HCT116 (cell line): ENCODE data around the gene MDM4. TPM values are rescaled to one million over a fixed set of nuclear protein-coding genes. Genes with fewer than 3 reads are reported as not detected.

Experiments
- ATAC-seq: fragments of 200-7000 bp; cut with Tn5 transposase; 2 replicates; pipeline ENCODE4 v1.9.1; 2020; ENCODE audit warnings: mild to moderate bottlenecking, moderate library complexity
- BruUV-seq: library from RNA; stranded (reverse); fragments of 400-500 nt; replicated peaks from 2 replicates; lab custom pipeline; 2021; lab: Mats Ljungman, UMichigan
- CTCF ChIA-PET: fragments of 300-600 bp; sonication (Branson Sonifier 250); formaldehyde crosslinking; loops from one replicate; lab custom pipeline; 2021; ENCODE audit warnings: antibody characterized with exemption; lab: Charles Lee
- POLR2A ChIA-PET: fragments of 300-600, 350-600 bp; sonication (Branson Sonifier 250); formaldehyde crosslinking; loops from one replicate; lab custom pipeline; 2021; ENCODE audit warnings: antibody characterized with exemption; lab: Charles Lee
- RAD21 ChIA-PET, 2 experiments: fragments of 300-600 bp; sonication (Branson Sonifier 250); formaldehyde crosslinking; loops; one replicate each; lab custom pipeline; 2023; ENCODE audit warnings: low total read pairs in 2 of 2; ENCODE audit not compliant: uncharacterized antibody in 2 of 2, unreplicated experiment in 2 of 2, low non-redundant PET in 1 of 2; lab: Charles Lee
- DNase-seq: peaks from one replicate; pipeline ENCODE4 v3.0.0-alpha.2; 2010; ENCODE audit warnings: low read depth, low spot score
- H2AFZ ChIP-seq: fragments of 200-600 bp; shearing (Covaris generic), sonication (generic); 2 replicates; pipeline ENCODE4 v1.6.1; 2017; ENCODE audit warnings: low read depth, mixed run types, mixed read lengths, antibody characterized with exemption, low read length; ENCODE audit not compliant: poor library complexity, severe bottlenecking
- H3K27ac ChIP-seq: 2 replicates; pipeline ENCODE4 v1.5.1; 2012; ENCODE audit warnings: low read depth, low read length
- H3K27me3 ChIP-seq: fragments of 200-600 bp; sonication (generic); 2 replicates; pipeline ENCODE4 v1.6.1; 2016; ENCODE audit warnings: mixed run types, low read length, mixed read lengths; ENCODE audit not compliant: insufficient read depth
- H3K36me3 ChIP-seq, 2 experiments: fragments of 200-500 bp in 1 of 2; fragments of 200-600 bp in 1 of 2; sonication (Bioruptor generic) in 1 of 2; sonication (generic) in 1 of 2; 2 replicates each; pipeline versions ENCODE4 v1.5.1 to v1.6.1; 2014 to 2016; ENCODE audit warnings: low read length in 2 of 2, inconsistent platforms in 1 of 2, mixed read lengths in 1 of 2, mixed run types in 1 of 2; ENCODE audit not compliant: insufficient read depth in 2 of 2, control insufficient read depth in 1 of 2
- H3K4me1 ChIP-seq, 2 experiments: fragments of 200-600 bp in 1 of 2; sonication (generic) in 1 of 2; 2 replicates each; pipeline versions ENCODE4 v1.5.1 to v1.6.1; 2012 to 2017; ENCODE audit warnings: low read length in 2 of 2, inconsistent platforms in 1 of 2, mild to moderate bottlenecking in 1 of 2, mixed read lengths in 1 of 2, mixed run types in 1 of 2, moderate library complexity in 1 of 2; ENCODE audit not compliant: insufficient read depth in 2 of 2, control insufficient read depth in 1 of 2
- H3K4me2 ChIP-seq: fragments of 200-600 bp; sonication (generic); 2 replicates; pipeline ENCODE4 v1.6.1; 2017; ENCODE audit warnings: mixed run types, low read length, mixed read lengths
- H3K4me3 ChIP-seq, 2 experiments: fragments of 200-600 bp in 1 of 2; sonication (generic) in 1 of 2; replicated peaks in 1 of 2; 2 replicates each; pipeline ENCODE4 v1.5.1; 2011 to 2016; ENCODE audit warnings: low read length in 2 of 2, control low read depth in 1 of 2, low read depth in 1 of 2, mild to moderate bottlenecking in 1 of 2, mixed read lengths in 1 of 2, mixed run types in 1 of 2
- H3K79me2 ChIP-seq: fragments of 200-600 bp; sonication (generic); 2 replicates; pipeline ENCODE4 v1.6.1; 2017; ENCODE audit warnings: mild to moderate bottlenecking, mixed run types, low read length, moderate library complexity, mixed read lengths; ENCODE audit not compliant: insufficient read depth
- H3K9ac ChIP-seq: fragments of 200-600 bp; sonication (generic); 2 replicates; pipeline ENCODE4 v1.6.1; 2016; ENCODE audit warnings: low read length, mixed read lengths
- H3K9me2 ChIP-seq: fragments of 200-600 bp; sonication (generic), shearing (Covaris generic); 2 replicates; pipeline ENCODE4 v1.6.1; 2017; ENCODE audit warnings: mixed run types, mild to moderate bottlenecking, moderate library complexity; ENCODE audit not compliant: insufficient read depth
- H3K9me3 ChIP-seq, 2 experiments: fragments of 200-500 bp in 1 of 2; fragments of 200-600 bp in 1 of 2; sonication (Bioruptor generic) in 1 of 2; sonication (generic) in 1 of 2; 2 replicates each; pipeline ENCODE4 v1.6.1; 2014 to 2017; ENCODE audit warnings: low read length in 2 of 2, mixed read lengths in 2 of 2, inconsistent platforms in 1 of 2, low read depth in 1 of 2, mild to moderate bottlenecking in 1 of 2, mixed run types in 1 of 2, moderate library complexity in 1 of 2; ENCODE audit not compliant: control insufficient read depth in 1 of 2, insufficient read depth in 1 of 2
- H4K20me1 ChIP-seq: fragments of 200-600 bp; sonication (generic), shearing (Covaris generic); 2 replicates; pipeline ENCODE4 v1.6.1; 2017; ENCODE audit warnings: mixed run types, mild to moderate bottlenecking, moderate library complexity; ENCODE audit not compliant: insufficient read depth
- CBX3 ChIP-seq: IDR thresholded peaks from 2 replicates; pipeline ENCODE4 v1.6.1; 2012; ENCODE audit warnings: low read depth
- CEBPB ChIP-seq: IDR thresholded peaks from 2 replicates; pipeline ENCODE4 v1.6.1; 2012; ENCODE audit warnings: low read depth
- CTCF ChIP-seq, 3 experiments: fragments of 200-600 bp in 1 of 3; sonication (generic) in 1 of 3; IDR thresholded peaks in 2 of 3; conservative IDR thresholded peaks in 1 of 3; 2 replicates each; pipeline ENCODE4 v1.5.1; 2012 to 2017; ENCODE audit warnings: low read depth in 2 of 3, low read length in 2 of 3, antibody characterized with exemption in 1 of 3, borderline replicate concordance in 1 of 3, control low read depth in 1 of 3, mild to moderate bottlenecking in 1 of 3, mixed read lengths in 1 of 3, mixed run types in 1 of 3, moderate library complexity in 1 of 3; ENCODE audit not compliant: insufficient read depth in 1 of 3
- EGR1 ChIP-seq: IDR thresholded peaks from 2 replicates; pipeline ENCODE4 v1.6.1; 2012; ENCODE audit warnings: low read depth
- ELF1 ChIP-seq: IDR thresholded peaks from 2 replicates; pipeline ENCODE4 v1.6.1; 2012; ENCODE audit warnings: low read depth, borderline replicate concordance
- EZH2 ChIP-seq: fragments of 200-600 bp; sonication (generic); IDR thresholded peaks from 2 replicates; pipeline ENCODE4 v1.6.1; 2017; ENCODE audit warnings: antibody characterized with exemption, mixed run types
- EZH2phosphoT487 ChIP-seq: fragments of 200-600 bp; IDR thresholded peaks from 2 replicates; pipeline ENCODE4 v1.6.1; 2018; ENCODE audit warnings: antibody characterized with exemption, borderline replicate concordance
- FOSL1 ChIP-seq: IDR thresholded peaks from 2 replicates; pipeline ENCODE4 v1.6.1; 2012; ENCODE audit warnings: low read depth
- JUND ChIP-seq: IDR thresholded peaks from 2 replicates; pipeline ENCODE4 v1.6.1; 2012
- POLR2A ChIP-seq: IDR thresholded peaks from 2 replicates; pipeline ENCODE4 v1.7.0; 2011; ENCODE audit warnings: borderline replicate concordance; ENCODE audit not compliant: insufficient read depth, insufficient read length; ENCODE audit errors: extremely low read depth
- RAD21 ChIP-seq: IDR thresholded peaks from 2 replicates; pipeline ENCODE4 v1.6.1; 2012; ENCODE audit warnings: low read depth, mild to moderate bottlenecking
- SIN3A ChIP-seq: IDR thresholded peaks from 2 replicates; pipeline ENCODE4 v1.6.1; 2012; ENCODE audit warnings: low read depth
- SP1 ChIP-seq: IDR thresholded peaks from 2 replicates; pipeline ENCODE4 v1.6.1; 2012; ENCODE audit warnings: low read depth
- TCF7L2 ChIP-seq: IDR thresholded peaks from 2 replicates; pipeline ENCODE4 v1.7.0; 2011; ENCODE audit warnings: borderline replicate concordance, inconsistent platforms; ENCODE audit not compliant: insufficient read depth, insufficient read length; ENCODE audit errors: extremely low read depth
- YY1 ChIP-seq: IDR thresholded peaks from 2 replicates; pipeline ENCODE4 v1.6.1; 2011; ENCODE audit warnings: low read length, low read depth, moderate library complexity, mild to moderate bottlenecking; ENCODE audit not compliant: insufficient replicate concordance; ENCODE audit errors: extremely low read depth
- ZFX ChIP-seq: fragments of 450-650 bp; IDR thresholded peaks from 2 replicates; pipeline ENCODE4 v1.6.1; 2017
- intact Hi-C: fragments of 100-400 bp; cut with micrococcal nuclease; formaldehyde crosslinking; loops from 2 replicates; pipeline ENCODE4 v1.10.0; 2022
- total RNA-seq: library from RNA; stranded (reverse); gene quantifications from one replicate; pipeline ENCODE4 v1.2.1, GENCODE V29; 2021; ENCODE audit not compliant: unreplicated experiment
- TF ChIP-seq, protein P1 (sequence below): IDR thresholded peaks from 2 replicates; pipeline ENCODE4 v1.6.1; 2012
- TF ChIP-seq, protein P2 (sequence below): IDR thresholded peaks from 2 replicates; pipeline ENCODE4 v1.6.1; 2012; ENCODE audit warnings: low read depth
- TF ChIP-seq, protein P3 (sequence below): IDR thresholded peaks from 2 replicates; pipeline ENCODE4 v1.6.1; 2012

Gene MDM4
- total RNA-seq, 1 experiment from 2014 or later = 79.5 TPM

- intact Hi-C loops = no loop called here
- Histone ChIP-seq H3K27ac (no peak overlapping the region), H3K36me3 (no peaks in the 10 kb centered on the region), H3K9me3 (no peaks in the 10 kb centered on the region), H3K9ac (no peak overlapping the region), H3K9me2 (no peaks in the 10 kb centered on the region), H3K27me3 (no peaks in the 10 kb centered on the region), H3K4me1 (peaks cover 0 to 3% of the 10 kb centered on the region in 2 experiments; a peak in 2 of 4 replicates), H3K79me2 (no peaks in the 10 kb centered on the region), H2AFZ (no peak overlapping the region), H4K20me1 (no peaks in the 10 kb centered on the region), H3K4me3 (no peak overlapping the region), H3K4me2 (no peak overlapping the region)
- POLR2A ChIA-PET = no interaction called here
- CTCF ChIA-PET = no interaction called here
- no TSS peak for BruUV-seq
- TF ChIP-seq CBX3 (no peak), EZH2 (no peak), YY1 (no peak), EGR1 (no peak), CEBPB (no peak), ZFX (no peak), ELF1 (no peak), FOSL1 (no peak), SP1 (no peak), JUND (no peak), CTCF (IDR thresholded peaks at IDR 0.05 in 2 of 3, conservative IDR thresholded peaks at IDR 0.05 in 1 of 3; ENCODE audit: borderline replicate concordance in 1 of 3, insufficient read depth in 1 of 3, low read depth in 2 of 3, low read length in 2 of 3) (no peak), EZH2phosphoT487 (no peak), RAD21 (no peak), POLR2A (no peak), TCF7L2 (no peak), SIN3A (no peak)
- TF ChIP-seq, protein P1, sequence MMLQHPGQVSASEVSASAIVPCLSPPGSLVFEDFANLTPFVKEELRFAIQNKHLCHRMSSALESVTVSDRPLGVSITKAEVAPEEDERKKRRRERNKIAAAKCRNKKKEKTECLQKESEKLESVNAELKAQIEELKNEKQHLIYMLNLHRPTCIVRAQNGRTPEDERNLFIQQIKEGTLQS = no peak
- TF ChIP-seq, protein P2, sequence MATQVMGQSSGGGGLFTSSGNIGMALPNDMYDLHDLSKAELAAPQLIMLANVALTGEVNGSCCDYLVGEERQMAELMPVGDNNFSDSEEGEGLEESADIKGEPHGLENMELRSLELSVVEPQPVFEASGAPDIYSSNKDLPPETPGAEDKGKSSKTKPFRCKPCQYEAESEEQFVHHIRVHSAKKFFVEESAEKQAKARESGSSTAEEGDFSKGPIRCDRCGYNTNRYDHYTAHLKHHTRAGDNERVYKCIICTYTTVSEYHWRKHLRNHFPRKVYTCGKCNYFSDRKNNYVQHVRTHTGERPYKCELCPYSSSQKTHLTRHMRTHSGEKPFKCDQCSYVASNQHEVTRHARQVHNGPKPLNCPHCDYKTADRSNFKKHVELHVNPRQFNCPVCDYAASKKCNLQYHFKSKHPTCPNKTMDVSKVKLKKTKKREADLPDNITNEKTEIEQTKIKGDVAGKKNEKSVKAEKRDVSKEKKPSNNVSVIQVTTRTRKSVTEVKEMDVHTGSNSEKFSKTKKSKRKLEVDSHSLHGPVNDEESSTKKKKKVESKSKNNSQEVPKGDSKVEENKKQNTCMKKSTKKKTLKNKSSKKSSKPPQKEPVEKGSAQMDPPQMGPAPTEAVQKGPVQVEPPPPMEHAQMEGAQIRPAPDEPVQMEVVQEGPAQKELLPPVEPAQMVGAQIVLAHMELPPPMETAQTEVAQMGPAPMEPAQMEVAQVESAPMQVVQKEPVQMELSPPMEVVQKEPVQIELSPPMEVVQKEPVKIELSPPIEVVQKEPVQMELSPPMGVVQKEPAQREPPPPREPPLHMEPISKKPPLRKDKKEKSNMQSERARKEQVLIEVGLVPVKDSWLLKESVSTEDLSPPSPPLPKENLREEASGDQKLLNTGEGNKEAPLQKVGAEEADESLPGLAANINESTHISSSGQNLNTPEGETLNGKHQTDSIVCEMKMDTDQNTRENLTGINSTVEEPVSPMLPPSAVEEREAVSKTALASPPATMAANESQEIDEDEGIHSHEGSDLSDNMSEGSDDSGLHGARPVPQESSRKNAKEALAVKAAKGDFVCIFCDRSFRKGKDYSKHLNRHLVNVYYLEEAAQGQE = no peak
- TF ChIP-seq, protein P3, sequence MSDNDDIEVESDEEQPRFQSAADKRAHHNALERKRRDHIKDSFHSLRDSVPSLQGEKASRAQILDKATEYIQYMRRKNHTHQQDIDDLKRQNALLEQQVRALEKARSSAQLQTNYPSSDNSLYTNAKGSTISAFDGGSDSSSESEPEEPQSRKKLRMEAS = no peak
- DNase-seq (no peak), ATAC-seq (no peak)
- RAD21 ChIA-PET = no interaction called here
These were observed 44.5 kb upstream of the MDM4 start for GRCh38 chr1:204471687-204472086.
